Measurements from ENCODE around the gene PGA4. TPM values are rescaled to one million over a fixed set of nuclear protein-coding genes. Genes with fewer than 3 reads are reported as not detected.

The PGA4 gene
- polyA plus RNA-seq, 2 of the 4 experiments (the other 2 are of a cell fraction) = not detected

DNA sequence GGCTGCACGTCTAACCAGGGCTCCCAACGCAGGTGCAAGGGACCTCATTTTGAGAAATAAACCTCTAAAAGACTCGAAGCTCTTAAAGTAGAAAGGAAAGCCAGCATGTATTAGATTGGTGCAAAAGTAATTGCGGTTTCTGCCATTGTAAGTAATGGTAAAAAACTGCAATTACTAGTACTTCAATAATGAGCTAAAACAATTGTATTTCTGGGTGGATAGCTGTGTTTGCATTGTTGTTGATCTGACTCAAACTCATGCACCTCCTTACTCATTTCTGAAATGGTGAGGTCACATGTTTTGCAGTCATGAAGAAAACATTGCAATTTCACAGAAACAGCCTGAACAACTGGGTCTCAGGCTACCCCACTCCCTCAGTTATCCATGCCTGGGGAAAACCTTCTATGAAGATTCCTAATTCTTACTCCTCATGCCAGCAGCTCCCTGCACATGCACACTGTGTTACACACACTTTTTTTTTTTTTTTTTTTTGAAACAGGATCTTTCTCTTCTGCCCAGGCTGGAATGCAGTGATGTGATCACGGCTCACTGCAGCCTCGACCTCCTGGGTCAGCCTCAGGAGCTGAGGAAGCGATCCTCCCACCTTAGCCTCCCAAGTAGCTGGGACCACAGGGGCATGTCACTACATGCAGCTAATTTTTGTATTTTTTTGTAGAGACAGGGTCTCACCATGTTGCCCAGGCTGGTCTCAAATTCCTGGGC is 48.4 kb downstream of the PGA4 start (continued):
- TF ChIP-seq CHD4 (IDR thresholded peaks at IDR 0.05; ENCODE audit: borderline replicate concordance) (no peak), CEBPB (IDR thresholded peaks at IDR 0.05) (no peak), JUNB (IDR thresholded peaks at IDR 0.05) (no peak)
- TF ChIP-seq, protein P1, sequence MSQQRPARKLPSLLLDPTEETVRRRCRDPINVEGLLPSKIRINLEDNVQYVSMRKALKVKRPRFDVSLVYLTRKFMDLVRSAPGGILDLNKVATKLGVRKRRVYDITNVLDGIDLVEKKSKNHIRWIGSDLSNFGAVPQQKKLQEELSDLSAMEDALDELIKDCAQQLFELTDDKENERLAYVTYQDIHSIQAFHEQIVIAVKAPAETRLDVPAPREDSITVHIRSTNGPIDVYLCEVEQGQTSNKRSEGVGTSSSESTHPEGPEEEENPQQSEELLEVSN (IDR thresholded peaks at IDR 0.05; ENCODE audit: borderline replicate concordance, low read depth) = no peak

DNA sequence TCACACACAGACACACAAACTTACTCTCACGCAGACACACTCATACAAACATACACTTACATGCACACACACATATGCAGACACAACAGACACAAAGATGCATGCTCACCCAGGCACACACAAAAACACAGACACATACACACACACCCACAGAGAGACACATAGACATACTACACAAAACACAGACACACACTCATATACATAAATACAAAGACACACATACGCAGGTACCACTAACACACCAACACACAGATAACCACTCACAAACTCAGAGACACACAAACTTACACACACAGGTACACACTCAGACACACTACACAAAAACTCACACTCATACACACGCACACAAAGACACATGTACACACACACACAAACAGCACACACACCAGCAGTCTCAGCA is 50.6 kb downstream of the PGA4 start:
- WGBS (ENCODE audit: missing lambda C conversion rate) = 77% methylated on average over 3 of the region's 3 CpGs
- POLR2A ChIA-PET = no interaction called here
- H3K27ac ChIP-seq = no peak overlapping the region
- H3K4me3 ChIP-seq = no peak overlapping the region
- TF ChIP-seq RFX5 (IDR thresholded peaks at IDR 0.05) (no peak), PHF8 (IDR thresholded peaks at IDR 0.05; ENCODE audit: borderline replicate concordance, low read depth) (no peak), HOXA7 (CRISPR knock-in tag; IDR thresholded peaks at IDR 0.05) (no peak), JUNB (IDR thresholded peaks at IDR 0.05) (no peak), RNF2 (IDR thresholded peaks at IDR 0.05; ENCODE audit: borderline replicate concordance, low read depth) (no peak)
- TF ChIP-seq, protein P2, sequence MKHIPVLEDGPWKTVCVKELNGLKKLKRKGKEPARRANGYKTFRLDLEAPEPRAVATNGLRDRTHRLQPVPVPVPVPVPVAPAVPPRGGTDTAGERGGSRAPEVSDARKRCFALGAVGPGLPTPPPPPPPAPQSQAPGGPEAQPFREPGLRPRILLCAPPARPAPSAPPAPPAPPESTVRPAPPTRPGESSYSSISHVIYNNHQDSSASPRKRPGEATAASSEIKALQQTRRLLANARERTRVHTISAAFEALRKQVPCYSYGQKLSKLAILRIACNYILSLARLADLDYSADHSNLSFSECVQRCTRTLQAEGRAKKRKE (CRISPR knock-in tag; IDR thresholded peaks at IDR 0.05; ENCODE audit: low read depth) = no peak
- TF ChIP-seq, protein P3, sequence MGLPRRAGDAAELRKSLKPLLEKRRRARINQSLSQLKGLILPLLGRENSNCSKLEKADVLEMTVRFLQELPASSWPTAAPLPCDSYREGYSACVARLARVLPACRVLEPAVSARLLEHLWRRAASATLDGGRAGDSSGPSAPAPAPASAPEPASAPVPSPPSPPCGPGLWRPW (IDR thresholded peaks at IDR 0.05) = no peak
- FAIRE-seq (no peak), ATAC-seq (no peak), DNase-seq (ENCODE audit: low read depth in 1 of 2, low spot score in 1 of 2) (no peak)
- CTCF ChIA-PET = interaction anchor here (0.9 to 1.4 kb wide), 2 partner anchors 15 to 21 kb away, joined by 3 read pairs; no protein-coding TSS in a partner anchor
- no peak overlapping the region for H3K4me2 ChIP-seq
- no peaks in the 10 kb centered on the region for H3K9me3 ChIP-seq
- 0 out of 3 replicates have a peak, but pooled peaks cover under 1% of the 10 kb centered on the region for H3K4me1 ChIP-seq

DNA sequence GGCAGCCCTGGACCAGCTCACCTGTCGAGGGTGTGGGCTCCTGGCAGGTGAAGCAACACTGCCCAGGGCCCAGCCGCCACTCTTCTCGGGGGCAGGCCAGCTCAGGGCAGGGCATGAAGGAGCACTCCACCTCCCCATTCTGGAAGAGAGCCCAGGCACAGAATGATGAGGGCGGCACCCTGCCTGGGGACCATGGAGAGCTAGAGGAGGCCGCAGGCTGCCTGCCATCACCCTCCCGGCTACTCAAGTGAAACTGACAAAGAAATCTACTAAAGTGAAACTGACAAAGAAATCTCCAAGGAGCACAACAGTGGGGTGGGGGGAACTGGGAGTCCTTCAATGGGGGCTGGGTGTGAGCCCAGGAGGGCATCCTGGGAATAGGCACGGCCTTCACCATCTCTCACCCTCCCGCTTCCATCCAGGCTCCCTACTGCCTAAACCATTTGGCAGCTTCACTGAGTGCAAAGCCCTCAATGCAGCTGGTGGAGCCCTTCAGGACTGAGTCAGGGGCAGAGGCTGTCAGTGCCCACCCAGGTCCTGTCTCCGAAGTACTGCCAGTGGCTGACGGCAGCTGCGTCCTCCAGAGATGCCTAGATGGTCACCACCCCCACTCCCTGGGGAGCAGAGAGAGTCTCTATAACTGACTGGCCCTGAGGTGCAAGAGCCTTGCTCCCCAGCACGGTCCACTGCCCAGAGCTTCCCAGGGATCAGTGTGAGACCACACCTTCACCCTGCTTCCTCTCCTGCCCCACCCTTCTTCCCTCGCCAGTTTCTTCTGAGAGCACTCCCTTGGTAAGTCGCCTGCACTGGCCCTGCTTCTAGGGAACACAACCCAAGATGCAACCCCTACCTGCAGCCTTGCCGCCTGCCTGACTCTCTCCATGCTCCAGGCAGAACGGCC is 51.3 kb downstream of the PGA4 start:
- Histone ChIP-seq H3K4me3 (no peak overlapping the region), H3K4me2 (no peak overlapping the region), H3K27ac (no peak overlapping the region), H3K9me3 (no peaks in the 10 kb centered on the region), H3K4me1 (no peaks in the 10 kb centered on the region)
- ATAC-seq = peak; percentile 30 to 50; a peak in 3 of 6 replicates
- TF ChIP-seq, protein P4, sequence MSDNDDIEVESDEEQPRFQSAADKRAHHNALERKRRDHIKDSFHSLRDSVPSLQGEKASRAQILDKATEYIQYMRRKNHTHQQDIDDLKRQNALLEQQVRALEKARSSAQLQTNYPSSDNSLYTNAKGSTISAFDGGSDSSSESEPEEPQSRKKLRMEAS (IDR thresholded peaks at IDR 0.05) = no peak
- no peak for TF ChIP-seq CBX2 (IDR thresholded peaks at IDR 0.05; ENCODE audit: borderline replicate concordance, low read depth)
- TF ChIP-seq SMC3 (IDR thresholded peaks at IDR 0.05) = no peak
- no peak for TF ChIP-seq POLR2A (IDR thresholded peaks at IDR 0.05; ENCODE audit: low read length)
- no peak for TF ChIP-seq MYC (IDR thresholded peaks at IDR 0.05; ENCODE audit: borderline replicate concordance, low read length)
- no peak for TF ChIP-seq MAFK (IDR thresholded peaks at IDR 0.05; ENCODE audit: partially characterized antibody)
- TF ChIP-seq HOXB13 (CRISPR knock-in tag; IDR thresholded peaks at IDR 0.05; ENCODE audit: low read depth) = no peak
- TF ChIP-seq RAD21 (conservative IDR thresholded peaks at IDR 0.05 in 1 of 2, IDR thresholded peaks at IDR 0.05 in 1 of 2) = no peak
- TF ChIP-seq EHF (CRISPR knock-in tag; IDR thresholded peaks at IDR 0.05) = no peak
- TF ChIP-seq HOXA7 (CRISPR knock-in tag; IDR thresholded peaks at IDR 0.05) = no peak
- TF ChIP-seq ZFP36 (IDR thresholded peaks at IDR 0.05; ENCODE audit: borderline replicate concordance, partially characterized antibody) = no peak
- no peak for TF ChIP-seq GATA3 (IDR thresholded peaks at IDR 0.05; ENCODE audit: borderline replicate concordance)
- TF ChIP-seq ZNF302 (CRISPR knock-in tag; IDR thresholded peaks at IDR 0.05) = no peak
- TF ChIP-seq, protein P5, sequence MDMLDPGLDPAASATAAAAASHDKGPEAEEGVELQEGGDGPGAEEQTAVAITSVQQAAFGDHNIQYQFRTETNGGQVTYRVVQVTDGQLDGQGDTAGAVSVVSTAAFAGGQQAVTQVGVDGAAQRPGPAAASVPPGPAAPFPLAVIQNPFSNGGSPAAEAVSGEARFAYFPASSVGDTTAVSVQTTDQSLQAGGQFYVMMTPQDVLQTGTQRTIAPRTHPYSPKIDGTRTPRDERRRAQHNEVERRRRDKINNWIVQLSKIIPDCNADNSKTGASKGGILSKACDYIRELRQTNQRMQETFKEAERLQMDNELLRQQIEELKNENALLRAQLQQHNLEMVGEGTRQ (IDR thresholded peaks at IDR 0.05) = no peak
- TF ChIP-seq, protein P6, sequence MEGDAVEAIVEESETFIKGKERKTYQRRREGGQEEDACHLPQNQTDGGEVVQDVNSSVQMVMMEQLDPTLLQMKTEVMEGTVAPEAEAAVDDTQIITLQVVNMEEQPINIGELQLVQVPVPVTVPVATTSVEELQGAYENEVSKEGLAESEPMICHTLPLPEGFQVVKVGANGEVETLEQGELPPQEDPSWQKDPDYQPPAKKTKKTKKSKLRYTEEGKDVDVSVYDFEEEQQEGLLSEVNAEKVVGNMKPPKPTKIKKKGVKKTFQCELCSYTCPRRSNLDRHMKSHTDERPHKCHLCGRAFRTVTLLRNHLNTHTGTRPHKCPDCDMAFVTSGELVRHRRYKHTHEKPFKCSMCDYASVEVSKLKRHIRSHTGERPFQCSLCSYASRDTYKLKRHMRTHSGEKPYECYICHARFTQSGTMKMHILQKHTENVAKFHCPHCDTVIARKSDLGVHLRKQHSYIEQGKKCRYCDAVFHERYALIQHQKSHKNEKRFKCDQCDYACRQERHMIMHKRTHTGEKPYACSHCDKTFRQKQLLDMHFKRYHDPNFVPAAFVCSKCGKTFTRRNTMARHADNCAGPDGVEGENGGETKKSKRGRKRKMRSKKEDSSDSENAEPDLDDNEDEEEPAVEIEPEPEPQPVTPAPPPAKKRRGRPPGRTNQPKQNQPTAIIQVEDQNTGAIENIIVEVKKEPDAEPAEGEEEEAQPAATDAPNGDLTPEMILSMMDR (IDR thresholded peaks at IDR 0.05) = no peak
- no peak for TF ChIP-seq TP53 (CRISPR knock-in tag; IDR thresholded peaks at IDR 0.05)
- TF ChIP-seq HEYL (CRISPR knock-in tag; IDR thresholded peaks at IDR 0.05) = no peak
- WGBS (ENCODE audit: missing lambda C conversion rate) = 71% methylated on average over 13 of the region's 16 CpGs
- no peak for FAIRE-seq
- POLR2A ChIA-PET = interaction anchor here (0.6 kb wide), 1 partner anchor 20 kb away, joined by 3 read pairs; no protein-coding TSS in a partner anchor
- no peak for DNase-seq (ENCODE audit: low read depth in 1 of 2, low spot score in 1 of 2)
- CTCF ChIA-PET = interaction anchor here (0.9 to 1.4 kb wide), 4 partner anchors 11 to 20 kb away, joined by 3 read pairs; no protein-coding TSS in a partner anchor

All from A549 (cell line).